SK-N-MC (cell line): ENCODE measurements around the gene DDX1.

Experiments
- EZH2 ChIP-seq: fragments of 200-600 bp; sonication (generic); IDR thresholded peaks from one replicate; pipeline ENCODE4 v1.6.1; 2017; ENCODE audit warnings: antibody characterized with exemption
- FOXP2 ChIP-seq: optimal IDR thresholded peaks from 2 replicates; pipeline ENCODE3; 2011; ENCODE audit warnings: mild to moderate bottlenecking, moderate library complexity; ENCODE audit not compliant: insufficient read depth; ENCODE audit errors: extremely low read length, control extremely low read depth
- POLR2AphosphoS5 ChIP-seq: IDR thresholded peaks from 2 replicates; pipeline ENCODE4 v1.6.1; 2012; ENCODE audit warnings: mild to moderate bottlenecking, low read depth, low read length, borderline replicate concordance

- TF ChIP-seq EZH2 (no peak), FOXP2 (no peak), POLR2AphosphoS5 (no peak)
Measured at GRCh38 chr2:15636972-15637785, 45.5 kb downstream of the DDX1 start.
